ENCODE results near the gene TRAPPC4. TPM values are rescaled to one million over a fixed set of nuclear protein-coding genes. Genes with fewer than 3 reads are reported as not detected.
A peak's percentile ranks its signal among the peaks of the same experiment; 100 is the strongest.
"Not testable (repeated sequence)": the region's sequence is repeated elsewhere in the genome, so short reads cannot be mapped to it uniquely, and the experiment has no call there.

TRAPPC4 gene
- total RNA-seq, 1 experiment from 2014 or later: 73.0 TPM

DNA sequence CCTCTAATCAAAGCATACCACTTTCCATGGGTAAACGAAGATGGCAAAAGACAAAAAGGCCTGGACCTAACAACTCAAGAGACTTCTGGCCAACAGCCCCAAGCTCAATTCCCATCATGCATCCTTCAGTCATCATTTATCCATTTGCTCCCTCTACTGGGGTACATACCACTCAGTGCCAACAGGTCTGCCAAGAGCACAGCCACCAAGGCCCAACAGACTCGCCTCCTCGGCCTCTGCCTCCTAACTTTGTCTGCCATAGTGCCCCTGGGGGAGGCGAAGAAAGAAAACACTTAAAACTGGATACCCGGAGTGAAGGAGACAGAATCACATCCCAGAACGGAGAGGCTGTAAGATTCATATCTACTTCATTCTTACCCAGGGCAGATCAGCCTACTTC, 37.3 kb downstream of the TRAPPC4 start:
- no TSS peak for BruUV-seq (replicated peaks)
- peak; percentile 60 for DNase-seq (ENCODE audit: low spot score)
- intact Hi-C loops (cut with micrococcal nuclease; ENCODE audit: unreplicated experiment): loop anchor here (2.0 kb wide), 1 partner anchor 141 kb away; no protein-coding TSS in a partner anchor
- POLR2A ChIA-PET (ENCODE audit: low non-redundant PET): interaction anchor here (0.5 to 0.7 kb wide), 4 partner anchors 10 to 341 kb away, joined by 3 to 5 read pairs (median 4); no protein-coding TSS in a partner anchor
- Histone ChIP-seq H3K27ac (ENCODE audit: low read depth, low read length, poor library complexity, severe bottlenecking) (peak overlapping the region; percentile 96), H3K36me3 (ENCODE audit: insufficient read depth, low read length, poor library complexity, severe bottlenecking) (peaks cover 50% of the 10 kb centered on the region), H3K27me3 (replicated peaks; ENCODE audit: insufficient read depth, low read depth, low read length, poor library complexity) (no peaks in the 10 kb centered on the region), H3K4me1 (ENCODE audit: insufficient read depth, low read length, poor library complexity, severe bottlenecking) (peaks cover 13% of the 10 kb centered on the region), H3K4me3 (ENCODE audit: low read depth, low read length, poor library complexity, severe bottlenecking) (peak overlapping the region; percentile 82), H3K9me3 (ENCODE audit: low read depth, low read length, poor library complexity, severe bottlenecking) (no peaks in the 10 kb centered on the region)
- TF ChIP-seq, protein P1, sequence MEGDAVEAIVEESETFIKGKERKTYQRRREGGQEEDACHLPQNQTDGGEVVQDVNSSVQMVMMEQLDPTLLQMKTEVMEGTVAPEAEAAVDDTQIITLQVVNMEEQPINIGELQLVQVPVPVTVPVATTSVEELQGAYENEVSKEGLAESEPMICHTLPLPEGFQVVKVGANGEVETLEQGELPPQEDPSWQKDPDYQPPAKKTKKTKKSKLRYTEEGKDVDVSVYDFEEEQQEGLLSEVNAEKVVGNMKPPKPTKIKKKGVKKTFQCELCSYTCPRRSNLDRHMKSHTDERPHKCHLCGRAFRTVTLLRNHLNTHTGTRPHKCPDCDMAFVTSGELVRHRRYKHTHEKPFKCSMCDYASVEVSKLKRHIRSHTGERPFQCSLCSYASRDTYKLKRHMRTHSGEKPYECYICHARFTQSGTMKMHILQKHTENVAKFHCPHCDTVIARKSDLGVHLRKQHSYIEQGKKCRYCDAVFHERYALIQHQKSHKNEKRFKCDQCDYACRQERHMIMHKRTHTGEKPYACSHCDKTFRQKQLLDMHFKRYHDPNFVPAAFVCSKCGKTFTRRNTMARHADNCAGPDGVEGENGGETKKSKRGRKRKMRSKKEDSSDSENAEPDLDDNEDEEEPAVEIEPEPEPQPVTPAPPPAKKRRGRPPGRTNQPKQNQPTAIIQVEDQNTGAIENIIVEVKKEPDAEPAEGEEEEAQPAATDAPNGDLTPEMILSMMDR (conservative IDR thresholded peaks at IDR 0.05; ENCODE audit: low read depth, low read length): 0 out of 2 replicates have a peak, but pooled peaks have one; percentile 33
- TF ChIP-seq EZH2 (IDR thresholded peaks at IDR 0.05; ENCODE audit: borderline replicate concordance, low read depth, low read length, poor library complexity, severe bottlenecking): no peak
- CTCF ChIA-PET: interaction anchor here (0.5 to 0.8 kb wide), 3 partner anchors 9 to 65 kb away, joined by 3 to 7 read pairs (median 3); no protein-coding TSS in a partner anchor

DNA sequence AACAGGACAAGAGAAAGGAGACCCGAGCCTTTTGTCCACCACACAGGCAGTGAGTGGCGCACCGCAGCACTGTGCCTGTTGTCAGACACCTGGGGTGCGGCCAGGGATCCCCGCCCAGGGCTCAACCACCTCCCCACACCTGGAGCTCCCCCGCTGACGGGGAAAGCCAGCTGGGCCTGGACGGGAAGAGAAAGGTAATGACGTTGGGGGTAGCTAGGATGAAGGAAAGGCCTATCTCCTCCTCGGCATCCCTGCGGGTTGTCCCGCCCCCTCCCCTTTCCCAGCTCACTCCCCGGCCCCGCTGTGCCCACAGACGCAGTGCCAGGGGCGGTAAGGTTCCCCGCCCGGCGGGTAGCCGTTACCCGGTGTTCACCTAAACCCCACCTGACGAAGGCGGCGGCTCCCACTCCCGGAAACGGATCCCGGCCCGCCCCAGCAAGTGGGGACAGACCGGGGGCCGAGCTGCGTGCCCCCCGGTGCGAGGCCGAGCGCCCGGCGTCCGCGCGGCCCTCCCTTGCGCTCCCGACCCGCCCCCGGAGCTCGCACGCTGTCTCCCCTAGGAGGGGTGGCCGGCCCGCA, 37.9 kb downstream of the TRAPPC4 start:
- Histone ChIP-seq H3K9me3 (ENCODE audit: low read depth, low read length, poor library complexity, severe bottlenecking) (no peaks in the 10 kb centered on the region), H3K27ac (ENCODE audit: low read depth, low read length, poor library complexity, severe bottlenecking) (peak overlapping the region; percentile 96), H3K4me3 (ENCODE audit: low read depth, low read length, poor library complexity, severe bottlenecking) (peak overlapping the region; percentile 82), H3K36me3 (ENCODE audit: insufficient read depth, low read length, poor library complexity, severe bottlenecking) (peaks cover 43% of the 10 kb centered on the region), H3K27me3 (replicated peaks; ENCODE audit: insufficient read depth, low read depth, low read length, poor library complexity) (no peaks in the 10 kb centered on the region), H3K4me1 (ENCODE audit: insufficient read depth, low read length, poor library complexity, severe bottlenecking) (peaks cover 13% of the 10 kb centered on the region)
- ChIA-PET CTCF (interaction anchor here (0.8 kb wide), 1 partner anchor 9 kb away, joined by 3 read pairs; no protein-coding TSS in a partner anchor), POLR2A (ENCODE audit: low non-redundant PET) (interaction anchor here (0.5 to 0.7 kb wide), 3 partner anchors 11 to 341 kb away, joined by 4 to 5 read pairs (median 4); partner anchors contain the start of gene VPS11)
- BruUV-seq (replicated peaks): no TSS peak
- intact Hi-C loops (cut with micrococcal nuclease; ENCODE audit: unreplicated experiment): loop anchor here (2.0 kb wide), 1 partner anchor 140 kb away; no protein-coding TSS in a partner anchor
- TF ChIP-seq, protein P1 (conservative IDR thresholded peaks at IDR 0.05; ENCODE audit: low read depth, low read length): no peak; the same call in 1 of the 2 replicates
- no peak for TF ChIP-seq EZH2 (IDR thresholded peaks at IDR 0.05; ENCODE audit: borderline replicate concordance, low read depth, low read length, poor library complexity, severe bottlenecking)
- DNase-seq (ENCODE audit: low spot score): peak; percentile 46

DNA sequence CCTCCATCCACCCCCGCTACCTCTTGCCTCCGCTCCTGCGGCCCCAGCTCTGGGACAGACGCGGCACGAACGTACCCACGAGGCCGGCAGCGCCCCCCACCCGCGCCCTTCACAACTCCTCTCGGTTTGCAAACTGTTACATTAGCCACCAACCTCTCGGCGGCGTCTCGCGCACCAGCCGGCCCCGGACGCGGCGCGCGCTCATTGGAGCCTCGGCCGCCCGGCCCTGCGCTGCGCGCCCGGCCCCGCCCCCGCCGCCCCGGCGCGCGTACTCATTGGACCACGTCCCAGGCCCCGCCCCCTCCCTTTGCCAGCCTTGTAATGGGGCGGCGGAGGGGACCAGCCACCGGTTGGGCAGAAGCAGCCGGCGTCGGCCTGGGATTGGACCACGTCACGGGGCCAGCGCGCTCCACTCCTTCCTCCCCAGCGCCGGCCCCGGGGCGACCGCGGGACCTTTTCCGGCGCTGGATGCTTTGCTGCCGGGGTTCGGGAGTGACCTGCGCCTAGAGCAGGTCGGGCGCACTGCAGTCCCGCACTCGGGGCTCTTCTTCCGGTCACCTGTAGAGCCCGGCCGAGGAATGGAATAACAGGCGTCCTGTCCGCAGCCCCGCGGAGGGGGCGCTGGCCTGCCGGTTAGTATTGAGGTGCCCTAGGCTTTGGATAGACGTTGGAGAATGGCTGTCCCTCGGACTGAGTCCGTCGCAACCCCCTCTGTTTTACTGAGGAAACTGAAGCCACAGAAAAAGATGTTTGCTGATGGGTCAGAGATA, 38.6 kb downstream of the TRAPPC4 start, which contains the start of gene HYOU1:
TSS of gene HYOU1 (minus strand) at position 206 of the 770 bp plus-strand sequence. CDS start 1,045 bp downstream, outside the sequence.
- BruUV-seq (replicated peaks): no TSS peak
- H3K27ac ChIP-seq (ENCODE audit: low read depth, low read length, poor library complexity, severe bottlenecking): peak within 1 kb of the TSS; percentile 96
- TF ChIP-seq, protein P1 (conservative IDR thresholded peaks at IDR 0.05; ENCODE audit: low read depth, low read length): peak; percentile 35; the same call in 1 of the 2 replicates
- TF ChIP-seq EZH2 (IDR thresholded peaks at IDR 0.05; ENCODE audit: borderline replicate concordance, low read depth, low read length, poor library complexity, severe bottlenecking): no peak
- H3K27me3 ChIP-seq (replicated peaks; ENCODE audit: insufficient read depth, low read depth, low read length, poor library complexity): no peaks in the 10 kb centered on the region
- H3K4me3 ChIP-seq (ENCODE audit: low read depth, low read length, poor library complexity, severe bottlenecking): peak within 1 kb of the TSS; percentile 82
- intact Hi-C loops (cut with micrococcal nuclease; ENCODE audit: unreplicated experiment): loop anchor here (2.0 kb wide), 1 partner anchor 140 kb away; no protein-coding TSS in a partner anchor
- ChIA-PET POLR2A (ENCODE audit: low non-redundant PET) (interaction anchor here (0.6 to 0.7 kb wide), 2 partner anchors 10 to 272 kb away, joined by 4 to 9 read pairs; partner anchors contain the start of gene VPS11), CTCF (interaction anchor here (0.8 kb wide), 1 partner anchor 8 kb away, joined by 3 read pairs; no protein-coding TSS in a partner anchor)
- DNase-seq (ENCODE audit: low spot score): peak; percentile 99
- H3K9me3 ChIP-seq (ENCODE audit: low read depth, low read length, poor library complexity, severe bottlenecking): no peaks in the 10 kb centered on the region
- peaks cover 37% of the 10 kb centered on the region for H3K36me3 ChIP-seq (ENCODE audit: insufficient read depth, low read length, poor library complexity, severe bottlenecking)
- peaks cover 13% of the 10 kb centered on the region for H3K4me1 ChIP-seq (ENCODE audit: insufficient read depth, low read length, poor library complexity, severe bottlenecking)

DNA sequence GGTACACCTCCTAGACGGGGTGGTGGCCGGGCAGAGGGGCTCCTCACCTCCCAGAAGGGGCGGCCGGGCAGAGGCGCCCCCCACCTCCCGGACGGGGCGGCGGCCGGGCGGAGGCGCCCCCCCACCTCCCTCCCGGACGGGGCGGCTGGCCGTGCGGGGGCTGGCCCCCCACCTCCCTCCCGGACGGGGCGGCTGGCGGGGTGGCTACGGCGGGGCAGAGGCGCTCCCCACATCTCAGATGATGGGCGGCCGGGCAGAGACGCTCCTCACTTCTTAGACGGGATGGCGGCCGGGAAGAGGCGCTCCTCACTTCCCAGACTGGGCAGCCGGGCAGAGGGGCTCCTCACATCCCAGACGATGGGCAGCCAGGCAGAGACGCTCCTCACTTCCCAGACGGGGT, 40.6 kb downstream of the TRAPPC4 start:
- DNase-seq (ENCODE audit: low spot score); H3K4me3 ChIP-seq (ENCODE audit: low read depth, low read length, poor library complexity, severe bottlenecking); H3K9me3 ChIP-seq (ENCODE audit: low read depth, low read length, poor library complexity, severe bottlenecking); intact Hi-C loops (cut with micrococcal nuclease; ENCODE audit: unreplicated experiment); BruUV-seq (replicated peaks); POLR2A ChIA-PET (ENCODE audit: low non-redundant PET); H3K27me3 ChIP-seq (replicated peaks; ENCODE audit: insufficient read depth, low read depth, low read length, poor library complexity); CTCF ChIA-PET; H3K27ac ChIP-seq (ENCODE audit: low read depth, low read length, poor library complexity, severe bottlenecking): not testable (repeated sequence)
- Histone ChIP-seq H3K4me1 (ENCODE audit: insufficient read depth, low read length, poor library complexity, severe bottlenecking) (peaks cover 13% of the 10 kb centered on the region), H3K36me3 (ENCODE audit: insufficient read depth, low read length, poor library complexity, severe bottlenecking) (peaks cover 18% of the 10 kb centered on the region)

Data from A673 (cell line).